MM.1S (cell line): Measurements from ENCODE around the gene HOXA6.

Source experiments
- CTCF ChIP-seq: fragments of 300-600 bp; sonication (generic); IDR thresholded peaks from 2 replicates; pipeline ENCODE4 v1.5.1; 2016; ENCODE audit warnings: antibody characterized with exemption, low read length, mixed read lengths
- EZH2 ChIP-seq: fragments of 300-600 bp; sonication (generic); optimal IDR thresholded peaks from 2 replicates; pipeline ENCODE3; 2017; ENCODE audit warnings: low read depth, mild to moderate bottlenecking, antibody characterized with exemption, low read length, mixed read lengths

- TF ChIP-seq CTCF (peak; percentile 85), EZH2 (no peak)
Observed at GRCh38 chr7:27150568-27151340, 3.2 kb upstream of the HOXA6 start.
